Large intestine (tissue), 3 donors: ENCODE measurements around the gene MED29. TPM values are rescaled to one million over a fixed set of nuclear protein-coding genes. Genes with fewer than 3 reads are reported as not detected.

Source experiments
- DNase-seq, 2 donors: peaks; one replicate each; pipeline versions ENCODE4 v3.0.0 to v3.0.0-alpha.2; 2013
- H3K27ac ChIP-seq: one replicate; pipeline ENCODE4 v1.5.1; 2013; ENCODE audit warnings: low read length
- H3K27me3 ChIP-seq: 2 replicates; pipeline ENCODE4 v1.6.1; 2013; ENCODE audit warnings: low read length; ENCODE audit not compliant: control insufficient read depth, insufficient read depth
- H3K36me3 ChIP-seq: 2 replicates; pipeline ENCODE4 v1.6.1; 2013; ENCODE audit warnings: low read length; ENCODE audit not compliant: control insufficient read depth, insufficient read depth
- H3K4me1 ChIP-seq: one replicate; pipeline ENCODE4 v1.6.1; 2013; ENCODE audit warnings: low read length; ENCODE audit not compliant: control insufficient read depth, insufficient read depth
- H3K4me3 ChIP-seq: one replicate; pipeline ENCODE4 v1.5.1; 2013; ENCODE audit warnings: low read length
- H3K9me3 ChIP-seq: one replicate; pipeline ENCODE4 v1.6.1; 2013; ENCODE audit warnings: mild to moderate bottlenecking, low read depth, low read length, moderate library complexity; ENCODE audit not compliant: control insufficient read depth
- whole genome bisulfite sequencing: methylation state at CpG from one replicate; pipeline ENCODE4 v1.1.5; 2013; ENCODE audit warnings: low lambda C conversion rate; ENCODE audit not compliant: insufficient coverage; 5-methylcytosine and 5-hydroxymethylcytosine counted together
- polyA plus RNA-seq: library from polyadenylated mRNA; unstranded; fragments of 120-200 nt; gene quantifications from one replicate; pipeline ENCODE4 v1.2.1, GENCODE V29; 2013

The MED29 gene
- polyA plus RNA-seq, 1 donor: 24.3 TPM

DNA sequence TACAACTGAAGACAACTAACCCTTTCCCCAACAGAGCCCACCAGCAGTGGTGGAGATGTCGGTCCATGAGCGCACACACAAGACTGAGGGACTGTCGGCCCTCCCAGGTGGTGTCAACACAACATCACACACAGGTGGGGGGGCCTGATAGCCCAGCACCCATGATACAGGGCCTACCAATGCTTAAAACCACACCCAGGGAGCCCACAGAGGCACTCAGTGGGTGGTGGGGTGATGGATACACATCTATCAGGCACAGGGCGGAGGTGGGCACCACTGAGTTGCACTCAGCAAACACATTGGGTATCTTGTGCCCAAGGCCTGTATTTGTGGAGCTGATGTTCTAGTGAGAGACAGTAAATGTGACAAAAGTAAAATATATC lies 8.5 kb downstream of the MED29 start:
- DNase-seq: no peak
- no CpG with 5 or more reads among the region's 4 CpGs for WGBS

DNA sequence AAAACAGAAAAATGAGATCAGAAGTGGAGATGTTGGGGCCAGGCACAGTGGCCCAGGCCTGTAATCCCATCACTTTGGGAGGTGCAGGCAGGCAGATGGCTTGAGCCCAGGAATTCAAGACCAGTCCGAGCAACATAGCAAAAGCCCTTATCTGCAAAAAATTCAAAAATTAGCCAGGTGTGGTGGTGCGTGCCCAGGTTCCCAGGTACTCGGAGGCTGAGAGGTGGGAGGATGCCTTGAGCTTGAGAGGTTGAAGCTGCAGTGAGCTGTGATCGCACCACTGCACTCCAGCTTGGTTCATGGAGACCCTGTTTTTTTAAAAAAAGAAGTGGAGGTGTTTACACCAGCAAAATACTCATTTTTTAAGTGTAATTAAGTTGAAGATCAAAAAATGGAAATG lies 8.9 kb downstream of the MED29 start:
- Histone ChIP-seq H3K27ac (peak overlapping the region; percentile 96), H3K4me1 (peaks cover 65% of the 10 kb centered on the region), H3K27me3 (no peaks in the 10 kb centered on the region), H3K9me3 (peaks cover 4% of the 10 kb centered on the region), H3K36me3 (peaks cover 11% of the 10 kb centered on the region), H3K4me3 (no peak overlapping the region)
- WGBS: no CpG with 5 or more reads among the region's 4 CpGs
- DNase-seq: no peak

More for the DNA sequence above, 8.5 kb downstream of the MED29 start:
- Histone ChIP-seq H3K27ac (peak overlapping the region; percentile 96), H3K9me3 (peaks cover 4% of the 10 kb centered on the region), H3K4me1 (peaks cover 64% of the 10 kb centered on the region), H3K36me3 (peaks cover 14% of the 10 kb centered on the region), H3K27me3 (no peaks in the 10 kb centered on the region), H3K4me3 (no peak overlapping the region)

DNA sequence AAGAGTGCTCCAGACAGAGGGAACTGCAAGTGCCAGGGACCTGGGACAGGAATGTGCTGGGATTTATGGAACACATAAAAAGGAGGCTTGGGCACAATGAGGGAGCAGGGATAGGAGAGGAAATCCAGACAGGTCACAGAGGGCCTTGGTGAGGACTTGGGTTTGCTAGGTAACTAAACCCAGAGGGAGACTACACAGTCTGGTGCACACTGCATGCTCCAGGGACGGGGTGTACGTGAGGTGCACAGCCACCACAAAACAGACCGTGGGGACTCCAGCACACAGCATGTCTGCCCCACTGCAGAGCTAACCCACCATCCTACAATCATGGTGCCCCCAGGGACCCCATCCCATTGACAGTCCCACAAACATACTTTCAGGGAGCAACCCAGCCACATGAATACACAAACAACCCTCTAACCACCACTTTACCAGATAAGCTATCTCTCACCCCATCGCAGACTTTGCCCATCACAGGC lies 9.9 kb downstream of the MED29 start:
- no peak for DNase-seq

DNA sequence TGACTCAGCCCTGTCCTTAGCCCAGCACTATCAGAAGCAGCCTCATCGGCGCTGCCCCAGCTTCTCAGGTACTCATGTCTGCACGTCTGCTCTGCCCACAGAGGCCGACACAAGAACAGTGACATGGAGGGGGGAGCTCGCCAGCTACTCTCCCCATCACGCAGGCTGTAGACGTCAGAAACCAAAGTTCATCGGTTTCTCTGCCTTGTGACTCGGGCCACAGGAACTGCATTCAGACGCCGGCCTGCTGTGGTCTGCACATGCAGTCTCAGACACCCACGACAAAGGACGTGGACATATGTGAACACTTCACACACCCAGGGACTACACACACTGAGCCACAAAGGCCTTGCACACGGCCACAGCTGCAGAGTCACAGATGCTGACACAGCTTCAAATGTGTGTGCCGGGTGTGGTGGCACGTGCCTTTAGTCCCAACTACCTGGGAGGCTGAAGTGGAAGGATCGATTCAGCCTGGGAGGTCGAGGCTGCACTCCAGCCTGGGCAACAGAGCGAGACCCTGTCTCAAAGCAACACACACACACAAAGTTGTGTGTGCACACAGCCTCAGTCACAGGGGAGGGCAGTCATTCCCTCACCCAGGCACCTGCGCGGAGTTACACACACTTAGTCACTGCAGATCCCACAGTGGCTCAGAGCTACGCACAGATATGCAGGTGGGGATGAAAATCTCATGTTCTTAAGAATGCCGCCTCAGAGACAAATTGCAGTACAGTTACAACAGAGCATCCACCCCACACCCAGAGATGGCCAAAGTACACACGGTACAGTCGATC lies 10.6 kb downstream of the MED29 start:
- peak overlapping the region; percentile 96 for H3K27ac ChIP-seq
- H3K36me3 ChIP-seq: peaks cover 7% of the 10 kb centered on the region
- peak overlapping the region; percentile 9 for H3K4me3 ChIP-seq
- peak; percentile 99 for DNase-seq
- H3K4me1 ChIP-seq: peaks cover 74% of the 10 kb centered on the region
- peaks cover 4% of the 10 kb centered on the region for H3K9me3 ChIP-seq
- WGBS: no CpG with 5 or more reads among the region's 25 CpGs
- no peaks in the 10 kb centered on the region for H3K27me3 ChIP-seq

More for the DNA sequence above, 9.9 kb downstream of the MED29 start:
- WGBS: no CpG with 5 or more reads among the region's 4 CpGs
- Histone ChIP-seq H3K4me1 (peaks cover 74% of the 10 kb centered on the region), H3K27me3 (no peaks in the 10 kb centered on the region), H3K36me3 (peaks cover 7% of the 10 kb centered on the region), H3K4me3 (no peak overlapping the region), H3K9me3 (peaks cover 4% of the 10 kb centered on the region), H3K27ac (peak overlapping the region; percentile 96)

DNA sequence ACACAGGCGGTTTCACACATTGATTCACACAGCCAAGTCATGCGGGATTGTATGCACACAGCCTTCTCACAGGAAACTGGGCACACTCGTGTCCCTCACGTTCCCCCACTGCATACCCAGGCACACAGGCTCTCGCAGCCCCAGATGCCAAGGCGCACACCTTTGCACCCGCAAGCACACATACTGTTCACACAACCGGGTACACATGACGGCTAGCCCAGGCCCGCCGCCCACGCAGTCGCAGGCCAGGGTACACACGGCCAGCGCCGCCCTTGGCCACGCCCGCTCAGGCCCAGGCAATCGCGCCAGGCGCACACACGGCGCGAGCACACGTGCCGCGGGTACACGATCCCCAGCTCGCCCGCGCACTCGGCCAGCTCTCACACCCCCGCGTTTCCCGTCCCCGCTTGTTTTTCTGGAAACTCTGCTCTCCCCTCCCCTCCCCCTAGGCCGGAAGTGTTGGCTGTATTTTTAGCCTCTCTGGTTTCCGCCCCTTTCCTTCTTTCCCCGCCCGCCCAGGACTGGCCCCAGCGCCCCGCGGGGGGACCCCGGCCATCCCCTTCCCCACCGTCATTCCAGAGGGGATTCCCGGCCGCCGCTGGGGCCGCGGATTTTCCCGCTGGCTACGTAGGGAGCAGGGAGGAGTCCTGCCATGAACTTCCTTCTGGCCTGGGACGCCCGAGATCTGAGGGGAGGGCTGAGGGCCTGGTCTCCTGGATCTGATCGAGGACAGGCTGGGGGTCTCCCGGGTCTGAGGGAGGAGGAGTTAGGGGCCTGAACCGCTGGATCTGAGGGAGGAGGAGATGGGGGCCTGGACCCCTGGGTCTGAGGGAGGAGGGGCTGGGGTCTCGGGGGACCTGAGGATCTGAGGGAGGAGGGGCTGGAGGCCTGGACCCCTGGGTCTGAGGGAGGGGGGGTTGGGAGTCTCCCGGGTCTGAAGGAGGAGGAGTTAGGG lies 11.4 kb downstream of the MED29 start:
- Histone ChIP-seq H3K4me3 (peak overlapping the region; percentile 30), H3K27me3 (no peaks in the 10 kb centered on the region), H3K9me3 (peaks cover 4% of the 10 kb centered on the region), H3K4me1 (peaks cover 71% of the 10 kb centered on the region), H3K27ac (peak overlapping the region; percentile 96), H3K36me3 (peaks cover 1% of the 10 kb centered on the region)
- no CpG with 5 or more reads among the region's 59 CpGs for WGBS
- peak; percentile 93 to 97 for DNase-seq

DNA sequence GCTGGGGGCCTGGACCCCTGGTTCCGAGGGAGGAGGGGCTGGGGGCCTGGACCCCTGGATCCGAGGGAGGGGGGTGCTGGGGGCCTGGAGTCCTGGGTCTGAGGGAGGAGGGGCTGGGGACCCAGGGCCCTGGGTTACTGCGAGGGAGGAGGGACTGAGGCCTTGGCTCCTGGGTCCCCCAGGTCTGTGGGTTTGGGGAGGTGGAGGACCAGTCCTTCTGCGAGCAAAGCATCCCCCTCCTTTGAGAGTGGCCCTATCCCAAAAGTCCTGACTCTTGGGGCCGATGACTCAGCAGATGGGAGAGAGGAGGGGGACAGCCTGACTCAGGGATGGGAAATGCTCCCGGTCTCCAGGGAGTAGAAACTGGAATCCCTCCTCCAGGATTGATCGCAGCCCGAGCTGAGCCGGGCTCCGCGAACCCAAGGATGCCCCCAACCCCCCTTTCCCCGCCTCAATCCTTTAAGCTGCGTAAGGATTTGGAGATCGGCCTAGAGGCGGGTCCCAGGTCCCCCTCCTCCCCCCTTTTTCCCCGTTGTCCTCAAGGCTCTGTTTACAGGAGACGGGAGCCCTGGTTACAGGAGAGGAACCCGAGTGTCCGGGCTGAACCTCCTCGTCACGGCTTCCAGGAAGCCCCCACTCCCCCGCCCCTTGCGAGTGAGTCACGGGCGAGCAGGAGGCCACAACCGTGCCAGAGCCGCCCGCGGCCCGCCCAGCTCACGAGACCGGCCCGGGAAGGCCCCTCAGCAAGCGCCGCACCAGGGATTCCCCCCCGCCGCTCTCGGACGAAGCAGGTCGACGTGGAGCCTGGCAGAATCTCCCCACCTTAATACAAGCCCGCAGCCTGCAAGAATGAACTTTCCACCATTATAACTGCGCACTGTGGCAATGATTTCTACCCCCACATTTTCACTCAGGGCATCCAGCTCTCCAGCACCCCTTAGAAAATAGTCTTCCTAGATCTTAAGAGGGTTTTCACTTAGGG lies 12.4 kb downstream of the MED29 start:
- peaks cover 11% of the 10 kb centered on the region for H3K36me3 ChIP-seq
- H3K4me3 ChIP-seq: peak overlapping the region; percentile 30
- no peaks in the 10 kb centered on the region for H3K27me3 ChIP-seq
- H3K9me3 ChIP-seq: peaks cover 4% of the 10 kb centered on the region
- peak; percentile 97 to 98 for DNase-seq
- WGBS: no CpG with 5 or more reads among the region's 43 CpGs
- peak overlapping the region; percentile 96 for H3K27ac ChIP-seq
- H3K4me1 ChIP-seq: peaks cover 62% of the 10 kb centered on the region

DNA sequence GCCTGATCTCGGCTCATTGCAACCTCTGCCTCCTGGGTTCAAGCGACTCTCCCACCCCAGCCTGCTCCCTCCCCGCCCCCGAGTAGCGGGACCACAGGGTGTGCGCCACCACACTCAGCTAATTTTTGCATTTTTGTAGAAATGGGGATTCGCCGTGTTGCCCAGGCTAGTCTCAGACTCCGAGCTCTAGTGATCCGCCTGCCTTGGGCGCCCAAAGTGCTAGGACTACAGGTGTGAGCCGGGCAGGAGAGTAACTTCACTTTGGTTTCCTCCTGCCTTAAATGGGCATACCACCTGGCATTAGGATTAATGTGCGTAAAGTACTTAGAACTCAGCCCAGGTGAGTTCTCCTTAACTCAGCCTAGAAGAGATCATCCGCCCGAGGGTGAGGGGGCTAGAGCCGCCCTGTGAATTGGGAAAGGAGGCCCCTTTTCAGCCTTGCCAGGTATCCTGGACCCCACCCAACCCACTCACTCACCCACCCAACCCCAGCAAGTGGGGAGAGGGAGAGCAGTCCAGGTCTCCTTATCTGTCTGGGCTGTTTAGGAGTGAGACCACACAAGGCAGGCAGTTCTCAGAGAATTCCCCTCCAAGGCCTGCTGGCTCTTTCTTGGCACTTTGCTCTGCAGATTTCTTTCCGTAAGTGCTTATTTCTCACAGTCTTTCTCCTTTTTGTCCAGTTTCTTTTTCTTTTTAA lies 14.2 kb downstream of the MED29 start:
- H3K9me3 ChIP-seq: no peaks in the 10 kb centered on the region
- H3K27me3 ChIP-seq: no peaks in the 10 kb centered on the region
- no peak for DNase-seq
- peak overlapping the region; percentile 78 for H3K4me3 ChIP-seq
- H3K27ac ChIP-seq: peak overlapping the region; percentile 98
- peaks cover 49% of the 10 kb centered on the region for H3K4me1 ChIP-seq
- 100% methylated on average over 1 of the region's 17 CpGs for WGBS
- H3K36me3 ChIP-seq: peaks cover 15% of the 10 kb centered on the region

DNA sequence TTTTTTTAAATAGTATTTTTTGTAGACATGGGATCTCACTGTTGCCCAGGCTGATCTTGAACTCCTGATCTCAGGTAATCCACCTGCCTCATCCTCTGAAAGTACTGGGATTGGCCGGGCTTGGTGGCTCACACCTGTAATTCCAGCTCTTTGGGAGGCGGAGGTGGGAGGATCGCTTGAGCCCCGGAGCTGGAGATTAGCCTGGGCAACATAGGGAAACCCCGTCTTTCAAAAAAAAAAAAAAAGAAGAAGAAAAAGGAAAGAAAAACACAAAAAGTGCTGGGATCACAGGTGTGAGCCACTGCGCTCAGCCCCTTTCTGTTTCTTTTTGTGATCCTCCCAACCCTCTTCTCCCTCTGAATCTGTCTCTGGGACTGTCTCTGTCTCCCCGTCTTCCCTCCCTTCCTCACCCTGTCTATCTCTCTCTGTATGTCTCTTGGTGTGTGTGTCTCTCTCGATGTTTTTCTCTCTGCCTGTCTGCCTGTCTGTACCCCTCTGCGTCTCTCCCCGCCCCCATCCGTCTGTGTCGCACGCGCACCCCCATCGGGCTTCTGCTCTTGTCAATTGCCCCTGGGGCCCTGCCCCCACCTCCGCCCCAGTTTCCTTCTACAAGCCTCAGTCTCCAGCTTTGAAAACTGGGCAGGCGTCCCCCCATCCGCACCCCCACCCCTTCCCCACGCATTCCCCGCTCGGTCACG lies 14.9 kb downstream of the MED29 start:
- DNase-seq: peak in 1 of 2 donors; percentile 82

More for the DNA sequence above, 14.9 kb downstream of the MED29 start:
- Histone ChIP-seq H3K36me3 (peaks cover 15% of the 10 kb centered on the region), H3K4me1 (peaks cover 49% of the 10 kb centered on the region), H3K27ac (peak overlapping the region; percentile 98), H3K9me3 (no peaks in the 10 kb centered on the region), H3K4me3 (peak overlapping the region; percentile 78), H3K27me3 (no peaks in the 10 kb centered on the region)
- 10% methylated on average over 2 of the region's 22 CpGs for WGBS
